ENCODE measurements around the gene GDPD5. TPM values are rescaled to one million over a fixed set of nuclear protein-coding genes. Genes with fewer than 3 reads are reported as not detected.

GDPD5 gene
- total RNA-seq, 1 experiment from 2014 or later = 12.2 TPM

- no peaks in the 10 kb centered on the region for H3K9me3 Mint-ChIP-seq
- ChIA-PET POLR2A (no interaction called here), CTCF (interaction anchor here (0.9 to 2.7 kb wide), 6 partner anchors 11 to 101 kb away, joined by 3 to 40 read pairs (median 4); partner anchors contain the start of gene GDPD5)
- no peak overlapping the region; the same call in 1 of the 2 replicates for H3K27ac Mint-ChIP-seq
- no peaks in the 10 kb centered on the region for H3K27me3 Mint-ChIP-seq (ENCODE audit: low read depth)
- DNase-seq (ENCODE audit: low spot score) (no peak), ATAC-seq (no peak)
- H3K4me3 Mint-ChIP-seq = no peak overlapping the region
- no peak for TF ChIP-seq ZNF263 (CRISPR knock-in tag; IDR thresholded peaks at IDR 0.05; ENCODE audit: low read depth)
- no peak for TF ChIP-seq ATF3 (CRISPR knock-in tag; conservative IDR thresholded peaks at IDR 0.05)
- TF ChIP-seq, protein P1, sequence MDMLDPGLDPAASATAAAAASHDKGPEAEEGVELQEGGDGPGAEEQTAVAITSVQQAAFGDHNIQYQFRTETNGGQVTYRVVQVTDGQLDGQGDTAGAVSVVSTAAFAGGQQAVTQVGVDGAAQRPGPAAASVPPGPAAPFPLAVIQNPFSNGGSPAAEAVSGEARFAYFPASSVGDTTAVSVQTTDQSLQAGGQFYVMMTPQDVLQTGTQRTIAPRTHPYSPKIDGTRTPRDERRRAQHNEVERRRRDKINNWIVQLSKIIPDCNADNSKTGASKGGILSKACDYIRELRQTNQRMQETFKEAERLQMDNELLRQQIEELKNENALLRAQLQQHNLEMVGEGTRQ (CRISPR knock-in tag; IDR thresholded peaks at IDR 0.05) = no peak
- TF ChIP-seq, protein P2, sequence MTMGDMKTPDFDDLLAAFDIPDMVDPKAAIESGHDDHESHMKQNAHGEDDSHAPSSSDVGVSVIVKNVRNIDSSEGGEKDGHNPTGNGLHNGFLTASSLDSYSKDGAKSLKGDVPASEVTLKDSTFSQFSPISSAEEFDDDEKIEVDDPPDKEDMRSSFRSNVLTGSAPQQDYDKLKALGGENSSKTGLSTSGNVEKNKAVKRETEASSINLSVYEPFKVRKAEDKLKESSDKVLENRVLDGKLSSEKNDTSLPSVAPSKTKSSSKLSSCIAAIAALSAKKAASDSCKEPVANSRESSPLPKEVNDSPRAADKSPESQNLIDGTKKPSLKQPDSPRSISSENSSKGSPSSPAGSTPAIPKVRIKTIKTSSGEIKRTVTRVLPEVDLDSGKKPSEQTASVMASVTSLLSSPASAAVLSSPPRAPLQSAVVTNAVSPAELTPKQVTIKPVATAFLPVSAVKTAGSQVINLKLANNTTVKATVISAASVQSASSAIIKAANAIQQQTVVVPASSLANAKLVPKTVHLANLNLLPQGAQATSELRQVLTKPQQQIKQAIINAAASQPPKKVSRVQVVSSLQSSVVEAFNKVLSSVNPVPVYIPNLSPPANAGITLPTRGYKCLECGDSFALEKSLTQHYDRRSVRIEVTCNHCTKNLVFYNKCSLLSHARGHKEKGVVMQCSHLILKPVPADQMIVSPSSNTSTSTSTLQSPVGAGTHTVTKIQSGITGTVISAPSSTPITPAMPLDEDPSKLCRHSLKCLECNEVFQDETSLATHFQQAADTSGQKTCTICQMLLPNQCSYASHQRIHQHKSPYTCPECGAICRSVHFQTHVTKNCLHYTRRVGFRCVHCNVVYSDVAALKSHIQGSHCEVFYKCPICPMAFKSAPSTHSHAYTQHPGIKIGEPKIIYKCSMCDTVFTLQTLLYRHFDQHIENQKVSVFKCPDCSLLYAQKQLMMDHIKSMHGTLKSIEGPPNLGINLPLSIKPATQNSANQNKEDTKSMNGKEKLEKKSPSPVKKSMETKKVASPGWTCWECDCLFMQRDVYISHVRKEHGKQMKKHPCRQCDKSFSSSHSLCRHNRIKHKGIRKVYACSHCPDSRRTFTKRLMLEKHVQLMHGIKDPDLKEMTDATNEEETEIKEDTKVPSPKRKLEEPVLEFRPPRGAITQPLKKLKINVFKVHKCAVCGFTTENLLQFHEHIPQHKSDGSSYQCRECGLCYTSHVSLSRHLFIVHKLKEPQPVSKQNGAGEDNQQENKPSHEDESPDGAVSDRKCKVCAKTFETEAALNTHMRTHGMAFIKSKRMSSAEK (CRISPR knock-in tag; IDR thresholded peaks at IDR 0.05; ENCODE audit: borderline replicate concordance) = no peak
- TF ChIP-seq, protein P3, sequence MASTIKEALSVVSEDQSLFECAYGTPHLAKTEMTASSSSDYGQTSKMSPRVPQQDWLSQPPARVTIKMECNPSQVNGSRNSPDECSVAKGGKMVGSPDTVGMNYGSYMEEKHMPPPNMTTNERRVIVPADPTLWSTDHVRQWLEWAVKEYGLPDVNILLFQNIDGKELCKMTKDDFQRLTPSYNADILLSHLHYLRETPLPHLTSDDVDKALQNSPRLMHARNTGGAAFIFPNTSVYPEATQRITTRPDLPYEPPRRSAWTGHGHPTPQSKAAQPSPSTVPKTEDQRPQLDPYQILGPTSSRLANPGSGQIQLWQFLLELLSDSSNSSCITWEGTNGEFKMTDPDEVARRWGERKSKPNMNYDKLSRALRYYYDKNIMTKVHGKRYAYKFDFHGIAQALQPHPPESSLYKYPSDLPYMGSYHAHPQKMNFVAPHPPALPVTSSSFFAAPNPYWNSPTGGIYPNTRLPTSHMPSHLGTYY (CRISPR knock-in tag; IDR thresholded peaks at IDR 0.05) = no peak
- TF ChIP-seq OVOL2 (CRISPR knock-in tag; IDR thresholded peaks at IDR 0.05; ENCODE audit: borderline replicate concordance) = no peak
- no peak for TF ChIP-seq ATF1 (CRISPR knock-in tag; IDR thresholded peaks at IDR 0.05)
- TF ChIP-seq NR2C2 (CRISPR knock-in tag; IDR thresholded peaks at IDR 0.05) = no peak
- no peak for TF ChIP-seq GTF2I (CRISPR knock-in tag; conservative IDR thresholded peaks at IDR 0.05)
- no peak for TF ChIP-seq FOXP4 (CRISPR knock-in tag; IDR thresholded peaks at IDR 0.05)
- no peak for TF ChIP-seq FOXK1 (CRISPR knock-in tag; IDR thresholded peaks at IDR 0.05)
- no peak for TF ChIP-seq JUN (CRISPR knock-in tag; IDR thresholded peaks at IDR 0.05)
- no peak for TF ChIP-seq MXD4 (CRISPR knock-in tag; IDR thresholded peaks at IDR 0.05; ENCODE audit: borderline replicate concordance)
- TF ChIP-seq ZNF416 (CRISPR knock-in tag; IDR thresholded peaks at IDR 0.05) = no peak
- TF ChIP-seq CBFB (CRISPR knock-in tag; IDR thresholded peaks at IDR 0.05; ENCODE audit: low read depth) = no peak
- no peak for TF ChIP-seq ZNF671 (CRISPR knock-in tag; IDR thresholded peaks at IDR 0.05)
- no peak for TF ChIP-seq ZNF121 (CRISPR knock-in tag; IDR thresholded peaks at IDR 0.05)
- no peak for TF ChIP-seq ESRRA (CRISPR knock-in tag; IDR thresholded peaks at IDR 0.05; ENCODE audit: borderline replicate concordance)
- peaks cover 40% of the 10 kb centered on the region for H3K4me1 Mint-ChIP-seq
- no peaks in the 10 kb centered on the region for H3K36me3 Mint-ChIP-seq
Measured at GRCh38 chr11:75463106-75463774, 62.5 kb downstream of the GDPD5 start.
